ENCODE measurements around the gene ARHGAP42.

The ARHGAP42 gene

GRCh38 chr11:100735949-100736675 lies 49.0 kb downstream of the ARHGAP42 start:
- no peak overlapping the region for H3K27ac ChIP-seq
- TF ChIP-seq CTCF (conservative IDR thresholded peaks at IDR 0.05; ENCODE audit: low read depth), result no peak
- no peak for DNase-seq (ENCODE audit: low spot score)
- ChIA-PET CTCF (no interaction called here), POLR2A (ENCODE audit: low non-redundant PET) (no interaction called here)

DNA sequence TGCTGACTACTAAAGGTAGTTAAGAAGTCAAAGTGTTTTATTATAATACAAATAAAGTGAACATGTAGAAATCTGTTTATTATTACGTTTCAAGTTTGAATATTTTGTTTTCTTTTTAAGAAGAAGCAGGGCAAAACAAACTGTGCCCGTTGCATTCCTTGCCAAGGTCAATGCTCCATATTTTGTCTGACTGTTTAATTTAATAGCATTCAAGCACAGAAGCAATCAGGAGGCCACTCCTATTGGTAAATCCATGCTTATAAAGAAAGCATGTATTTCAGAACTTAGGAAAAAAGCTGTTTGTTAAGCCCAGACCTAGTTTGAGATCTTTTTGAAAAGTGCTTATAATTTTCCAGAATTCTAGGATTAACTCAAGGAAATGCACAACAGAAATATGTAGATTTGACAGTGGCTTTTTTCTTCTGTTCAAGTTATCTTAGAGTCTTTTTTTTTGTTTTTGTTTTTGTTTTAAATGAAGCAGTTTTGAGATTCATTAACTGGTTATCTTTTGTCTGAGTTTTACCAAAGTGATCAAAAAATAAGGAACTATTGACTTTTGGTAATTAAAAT lies 51.7 kb downstream of the ARHGAP42 start:
- no peak for DNase-seq (ENCODE audit: low spot score)
- ChIA-PET POLR2A (ENCODE audit: low non-redundant PET) (no interaction called here), CTCF (no interaction called here)
- TF ChIP-seq CTCF (conservative IDR thresholded peaks at IDR 0.05; ENCODE audit: low read depth), result no peak
- H3K27ac ChIP-seq, result no peak overlapping the region

DNA sequence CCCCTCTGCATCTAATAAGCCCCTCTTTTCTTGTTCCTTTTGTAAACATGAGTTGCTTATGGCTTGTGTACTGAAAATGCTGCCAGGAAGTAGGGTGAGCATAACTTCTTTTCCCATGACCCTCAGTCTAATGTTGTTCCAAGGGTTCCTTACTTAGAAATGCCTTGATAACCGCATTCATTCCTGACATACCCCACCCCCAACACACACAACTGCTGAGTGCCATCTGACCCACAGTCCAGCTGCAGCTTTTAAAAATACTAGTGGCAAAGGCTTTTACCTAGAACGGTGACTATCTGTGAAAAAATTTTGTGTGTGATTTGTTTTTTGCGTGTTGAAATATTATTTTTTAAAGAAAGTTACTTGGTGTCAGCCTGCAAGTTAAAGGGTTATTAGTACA lies 52.6 kb downstream of the ARHGAP42 start:
- no peak for DNase-seq (ENCODE audit: low spot score)

GRCh38 chr11:100740440-100740839 lies 53.4 kb downstream of the ARHGAP42 start:
- H3K27ac ChIP-seq, result no peak overlapping the region
- TF ChIP-seq CTCF (conservative IDR thresholded peaks at IDR 0.05; ENCODE audit: low read depth), result no peak
- CTCF ChIA-PET, result no interaction called here
- POLR2A ChIA-PET (ENCODE audit: low non-redundant PET), result no interaction called here
- DNase-seq (ENCODE audit: low spot score), result no peak

More for the DNA sequence above, 52.6 kb downstream of the ARHGAP42 start:
- TF ChIP-seq CTCF (conservative IDR thresholded peaks at IDR 0.05; ENCODE audit: low read depth), result no peak
- ChIA-PET CTCF (interaction anchor here (0.7 to 0.8 kb wide), 2 partner anchors 30 to 32 kb away, joined by 5 to 7 read pairs; no protein-coding TSS in a partner anchor), POLR2A (ENCODE audit: low non-redundant PET) (no interaction called here)
- no peak overlapping the region for H3K27ac ChIP-seq

GRCh38 chr11:100741866-100742625 lies 55.0 kb downstream of the ARHGAP42 start:
- no peak for TF ChIP-seq CTCF (conservative IDR thresholded peaks at IDR 0.05; ENCODE audit: low read depth)
- CTCF ChIA-PET, result no interaction called here
- DNase-seq (ENCODE audit: low spot score), result no peak
- POLR2A ChIA-PET (ENCODE audit: low non-redundant PET), result no interaction called here
- no peak overlapping the region for H3K27ac ChIP-seq

DNA sequence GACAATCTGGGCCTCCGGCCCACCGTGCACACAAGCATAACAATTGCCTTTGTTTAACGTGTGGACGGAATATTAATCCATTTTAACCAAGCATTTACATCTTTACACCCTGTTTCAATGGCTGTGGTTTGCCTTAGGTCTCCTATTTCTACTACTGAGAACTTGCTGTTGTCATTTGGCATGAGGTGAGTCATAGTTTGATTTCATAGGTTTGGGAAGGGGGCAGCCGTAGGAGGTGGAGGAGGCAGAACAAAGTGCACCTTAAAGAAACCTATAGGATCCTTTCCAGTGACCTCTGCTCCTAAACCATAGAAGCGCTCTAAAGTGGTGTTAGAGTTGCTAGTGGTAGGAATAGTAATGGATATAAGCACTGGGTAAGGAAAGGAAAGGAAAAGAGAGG lies 59.4 kb downstream of the ARHGAP42 start:
- no peak for DNase-seq (ENCODE audit: low spot score)
- ChIA-PET POLR2A (ENCODE audit: low non-redundant PET) (no interaction called here), CTCF (interaction anchor here (0.6 kb wide), 1 partner anchor 455 kb away, joined by 3 read pairs; no protein-coding TSS in a partner anchor)
- TF ChIP-seq CTCF (conservative IDR thresholded peaks at IDR 0.05; ENCODE audit: low read depth), result no peak
- no peak overlapping the region for H3K27ac ChIP-seq
